Activated gamma-delta T cell (primary cell): ENCODE results near the gene PDK4.

Source experiments
- DNase-seq: peaks from one replicate; lab custom pipeline; 2025; lab: John Stamatoyannopoulos, UW
- total RNA-seq, 2 donors: gene quantifications; one replicate each; lab custom pipeline; 2026; lab: John Stamatoyannopoulos, UW

Gene PDK4
- total RNA-seq, result 0.20 to 0.87 reads per million in 2 donors

- DNase-seq, result no peak
Measured at GRCh38 chr7:95596198-95597063, at the start of gene PDK4. PDK4 (minus strand) TSS chr7:95596516; CDS start chr7:95596293, 223 bp downstream.

- DNase-seq, result no peak
Measured at GRCh38 chr7:95642173-95642572, 45.9 kb upstream of the PDK4 start.

- DNase-seq, result no peak
Measured at GRCh38 chr7:95636140-95636940, 40.0 kb upstream of the PDK4 start.

GRCh38 chr7:95632609-95633008, 36.3 kb upstream of the PDK4 start:
- no peak for DNase-seq

- DNase-seq, result no peak
Measured at GRCh38 chr7:95631527-95631926, 35.2 kb upstream of the PDK4 start.

GRCh38 chr7:95630702-95631458, 34.6 kb upstream of the PDK4 start:
- no peak for DNase-seq

- DNase-seq, result no peak
Measured at GRCh38 chr7:95628831-95629439, 32.6 kb upstream of the PDK4 start.

GRCh38 chr7:95623788-95624187, 27.5 kb upstream of the PDK4 start:
- no peak for DNase-seq

GRCh38 chr7:95622859-95623258, 26.5 kb upstream of the PDK4 start:
- DNase-seq, result no peak

GRCh38 chr7:95622001-95622549, 25.8 kb upstream of the PDK4 start:
- DNase-seq, result no peak

GRCh38 chr7:95621404-95621803, 25.1 kb upstream of the PDK4 start:
- no peak for DNase-seq

GRCh38 chr7:95620631-95621030, 24.3 kb upstream of the PDK4 start:
- no peak for DNase-seq

GRCh38 chr7:95619921-95620320, 23.6 kb upstream of the PDK4 start:
- DNase-seq, result no peak

GRCh38 chr7:95619517-95619916, 23.2 kb upstream of the PDK4 start:
- DNase-seq, result no peak

GRCh38 chr7:95614442-95614940, 18.2 kb upstream of the PDK4 start:
- DNase-seq, result no peak

- no peak for DNase-seq
Measured at GRCh38 chr7:95611224-95611623, 14.9 kb upstream of the PDK4 start.

GRCh38 chr7:95609277-95609971, 13.1 kb upstream of the PDK4 start:
- DNase-seq, result no peak

GRCh38 chr7:95608359-95609173, 12.2 kb upstream of the PDK4 start:
- no peak for DNase-seq

- DNase-seq, result no peak
Measured at GRCh38 chr7:95607561-95607960, 11.2 kb upstream of the PDK4 start.

GRCh38 chr7:95605275-95605674, 9.0 kb upstream of the PDK4 start:
- no peak for DNase-seq
